Left lung (tissue), 10 donors: Measurements from ENCODE around the gene PTOV1. TPM values are rescaled to one million over a fixed set of nuclear protein-coding genes. Genes with fewer than 3 reads are reported as not detected.

Experiments
- ATAC-seq: fragments of 200-7000 bp; cut with Tn5 transposase; one replicate; pipeline ENCODE4 v1.9.1; 2020; ENCODE audit warnings: moderate library complexity
- DNase-seq, 4 donors: peaks; one replicate each; pipeline ENCODE4 v3.0.0-alpha.2; 2013 to 2020
- H3K27ac ChIP-seq, 2 donors: fragments of 200-600 bp; sonication (generic) in 1 of 2; one replicate each; pipeline versions ENCODE4 v1.5.0 to v1.8.0; 2020 to 2021
- H3K27me3 ChIP-seq, 2 donors: fragments of 200-600 bp; sonication (generic) in 1 of 2; one replicate each; pipeline versions ENCODE4 v1.5.0 to v1.8.0; 2020 to 2021
- H3K36me3 ChIP-seq, 2 donors: fragments of 200-600 bp; sonication (generic) in 1 of 2; one replicate each; pipeline versions ENCODE4 v1.5.0 to v1.8.0; 2020 to 2021
- H3K4me1 ChIP-seq, 2 donors: fragments of 200-600 bp; one replicate each; pipeline ENCODE4 v1.8.0; 2021
- H3K4me3 ChIP-seq, 2 donors: fragments of 200-600 bp; sonication (generic) in 1 of 2; one replicate each; pipeline versions ENCODE4 v1.5.0 to v1.8.0; 2020 to 2021; ENCODE audit warnings: mild to moderate bottlenecking in 1 of 2
- H3K9me3 ChIP-seq, 2 donors: fragments of 200-600 bp; sonication (generic) in 1 of 2; one replicate each; pipeline versions ENCODE4 v1.5.0 to v1.8.0; 2020 to 2021
- intact Hi-C, 2 donors: fragments of 100-400 bp; cut with DNase I; formaldehyde crosslinking; loops; one replicate each; pipeline versions ENCODE4 v1.11.2 to v1.14.2; 2022
- polyA plus RNA-seq, 6 donors: library from polyadenylated mRNA; unstranded; fragments of 120-200 nt; gene quantifications; one replicate each; pipeline ENCODE4 v1.2.1, GENCODE V29; 2013; ENCODE audit not compliant: insufficient read length in 6 of 6
- total RNA-seq, 2 donors: library from RNA; stranded (reverse); fragmentation: NEBNext Ultra II Directional; extraction: Animal tissue kit (Norgen Biotek cat#: 25700); gene quantifications; one replicate each; pipeline ENCODE4 v1.2.1, GENCODE V29; 2021
- TF ChIP-seq, protein P1 (sequence below), 2 donors: fragments of 200-600 bp; sonication (generic) in 1 of 2; IDR thresholded peaks; one replicate each; pipeline versions ENCODE4 v1.5.0 to v1.8.0; 2021; ENCODE audit warnings: antibody characterized with exemption in 2 of 2
- donor health status: DM: no; HTN: yes; CAD: no.
- donor health status: DM: no; HTN: no; CAD: no.

The PTOV1 gene
- total and polyA plus RNA-seq, 8 donors = 96.0 to 320 (median 275) TPM

DNA sequence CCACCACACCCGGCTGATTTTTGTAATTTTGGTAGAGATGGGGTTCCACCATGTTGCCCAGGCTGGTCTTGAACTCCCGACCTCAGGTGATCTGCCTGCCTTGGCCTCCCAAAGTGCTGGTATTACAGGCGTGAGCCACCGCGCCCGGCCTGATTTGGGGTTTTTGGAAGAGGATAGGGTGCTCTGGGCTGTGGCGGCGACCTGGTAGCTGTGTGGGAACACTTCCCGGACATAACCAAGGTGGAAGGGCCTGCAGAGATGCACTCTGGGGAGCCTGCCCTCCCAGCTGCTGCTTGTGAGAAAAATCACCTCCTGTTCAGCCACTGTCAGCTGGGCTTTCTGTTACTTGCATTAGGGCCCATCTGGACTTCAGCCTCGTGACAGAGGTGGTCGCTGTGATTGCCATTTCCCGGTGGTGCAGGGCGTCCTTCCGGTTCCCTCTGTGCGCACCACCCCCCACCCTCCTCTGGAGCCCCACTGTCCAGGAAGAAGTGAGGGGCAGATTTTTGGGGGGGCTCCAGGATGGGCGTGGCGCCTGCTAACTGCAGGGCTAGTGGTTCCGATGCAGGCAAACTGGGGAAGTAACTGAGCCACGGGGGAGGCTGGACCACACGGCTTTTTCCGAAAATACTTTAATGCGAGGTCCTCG, 38.2 kb downstream of the PTOV1 start:
- no peak overlapping the region for H3K27ac ChIP-seq
- no peak overlapping the region for H3K4me3 ChIP-seq
- ATAC-seq (no peak), DNase-seq (no peak)
- intact Hi-C loops = no loop called here
- TF ChIP-seq, protein P1, sequence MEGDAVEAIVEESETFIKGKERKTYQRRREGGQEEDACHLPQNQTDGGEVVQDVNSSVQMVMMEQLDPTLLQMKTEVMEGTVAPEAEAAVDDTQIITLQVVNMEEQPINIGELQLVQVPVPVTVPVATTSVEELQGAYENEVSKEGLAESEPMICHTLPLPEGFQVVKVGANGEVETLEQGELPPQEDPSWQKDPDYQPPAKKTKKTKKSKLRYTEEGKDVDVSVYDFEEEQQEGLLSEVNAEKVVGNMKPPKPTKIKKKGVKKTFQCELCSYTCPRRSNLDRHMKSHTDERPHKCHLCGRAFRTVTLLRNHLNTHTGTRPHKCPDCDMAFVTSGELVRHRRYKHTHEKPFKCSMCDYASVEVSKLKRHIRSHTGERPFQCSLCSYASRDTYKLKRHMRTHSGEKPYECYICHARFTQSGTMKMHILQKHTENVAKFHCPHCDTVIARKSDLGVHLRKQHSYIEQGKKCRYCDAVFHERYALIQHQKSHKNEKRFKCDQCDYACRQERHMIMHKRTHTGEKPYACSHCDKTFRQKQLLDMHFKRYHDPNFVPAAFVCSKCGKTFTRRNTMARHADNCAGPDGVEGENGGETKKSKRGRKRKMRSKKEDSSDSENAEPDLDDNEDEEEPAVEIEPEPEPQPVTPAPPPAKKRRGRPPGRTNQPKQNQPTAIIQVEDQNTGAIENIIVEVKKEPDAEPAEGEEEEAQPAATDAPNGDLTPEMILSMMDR (IDR thresholded peaks at IDR 0.05) = no peak
- H3K27me3 ChIP-seq = peaks cover 0 to 12% of the 10 kb centered on the region in 2 donors
- no peaks in the 10 kb centered on the region for H3K9me3 ChIP-seq
- peaks cover 0 to 12% of the 10 kb centered on the region in 2 donors for H3K4me1 ChIP-seq
- peaks cover 0 to 41% of the 10 kb centered on the region in 2 donors for H3K36me3 ChIP-seq

DNA sequence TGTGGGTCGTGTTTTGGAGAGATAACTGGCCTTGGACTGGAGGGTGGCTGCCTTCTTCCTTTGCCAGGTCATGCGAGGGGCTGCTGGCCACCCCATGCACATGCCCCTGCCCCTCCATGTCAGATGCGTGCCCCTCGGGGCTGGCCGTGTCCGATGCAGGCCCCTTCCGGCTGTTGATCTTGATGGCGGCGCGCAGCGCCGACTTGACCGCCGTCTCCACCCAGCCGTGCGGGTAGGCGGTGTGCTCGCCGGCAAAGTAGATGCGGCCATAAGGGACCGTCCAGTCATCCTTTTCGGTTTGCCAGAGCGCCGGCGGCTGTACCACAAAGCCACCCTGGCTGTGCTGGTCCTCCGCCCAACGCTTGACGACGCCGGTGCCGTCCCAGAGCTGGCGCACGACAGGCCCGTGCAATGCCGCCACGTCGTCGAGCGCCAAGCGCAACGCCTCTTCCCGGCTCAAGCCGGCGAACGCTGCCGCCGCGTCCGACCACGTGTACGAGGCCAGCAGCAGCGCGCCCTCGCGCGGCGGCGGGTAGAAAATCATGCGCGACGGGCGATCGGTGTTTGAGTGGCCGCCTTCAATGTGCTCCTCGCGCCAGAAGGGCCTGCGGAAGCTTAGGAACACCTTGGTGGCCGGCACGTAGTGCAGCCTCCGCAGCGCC, 38.9 kb downstream of the PTOV1 start:
- ATAC-seq (peak; percentile 86), DNase-seq (peak; percentile 54 to 95 (median 80))
- H3K4me1 ChIP-seq = peaks cover 0 to 12% of the 10 kb centered on the region in 2 donors
- no peak overlapping the region for H3K27ac ChIP-seq
- TF ChIP-seq, protein P1 (IDR thresholded peaks at IDR 0.05) = peak; percentile 66 to 75
- no peaks in the 10 kb centered on the region for H3K9me3 ChIP-seq
- peaks cover 0 to 34% of the 10 kb centered on the region in 2 donors for H3K36me3 ChIP-seq
- intact Hi-C loops = no loop called here
- H3K27me3 ChIP-seq = peaks cover 0 to 12% of the 10 kb centered on the region in 2 donors
- H3K4me3 ChIP-seq = peak overlapping the region; percentile 11 to 36

DNA sequence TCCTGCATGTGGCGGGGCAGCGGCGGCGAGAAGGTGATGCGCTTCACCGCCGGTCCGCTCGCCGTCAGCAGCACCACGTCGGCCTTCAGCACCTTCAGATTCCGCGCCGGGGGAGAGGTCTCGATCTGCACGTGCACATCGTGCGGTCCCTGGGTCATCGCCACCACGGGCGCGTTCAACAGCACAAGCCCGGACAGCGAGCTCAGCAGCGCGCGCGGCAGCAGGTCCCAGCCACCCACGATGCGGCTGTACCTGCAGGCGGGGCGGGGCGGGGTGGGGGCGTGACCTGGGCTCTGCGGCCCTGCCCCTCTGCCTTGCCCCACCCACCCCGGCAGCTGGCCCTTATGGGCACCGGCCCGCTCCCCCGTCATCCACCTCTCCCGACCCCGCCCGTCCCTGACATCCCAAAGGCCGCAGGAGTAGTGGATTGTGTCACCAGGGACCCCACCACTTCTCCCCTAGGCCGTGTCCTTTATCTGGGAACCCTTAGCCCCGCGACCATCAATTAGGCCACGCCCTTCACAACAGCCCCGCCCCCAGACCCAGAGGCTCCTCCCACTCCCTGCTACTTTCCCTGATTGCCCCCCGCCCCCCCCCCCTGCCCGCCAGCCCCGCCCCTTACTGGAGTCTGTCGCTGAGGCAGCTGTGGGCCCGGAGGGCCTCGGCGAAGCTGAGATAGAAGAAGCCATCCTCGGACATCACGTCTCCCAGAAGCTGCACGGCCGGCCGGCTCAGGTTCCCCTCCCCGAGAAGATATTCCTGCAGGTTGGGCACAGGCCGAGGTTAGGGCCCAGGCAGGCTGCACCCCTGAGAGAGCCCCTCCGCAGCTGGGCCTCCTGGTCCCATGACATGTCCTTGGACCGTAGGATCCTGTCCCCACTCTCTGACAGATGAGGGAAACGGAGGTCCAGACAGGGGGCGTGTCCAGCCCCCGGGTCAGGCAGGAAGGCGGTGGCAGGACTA, 39.7 kb downstream of the PTOV1 start:
- TF ChIP-seq, protein P1 (IDR thresholded peaks at IDR 0.05) = peak in 1 of 2 donors; percentile 3
- Histone ChIP-seq H3K27me3 (peaks cover 0 to 12% of the 10 kb centered on the region in 2 donors), H3K4me3 (peak overlapping the region; percentile 11 to 36), H3K27ac (no peak overlapping the region), H3K4me1 (peaks cover 0 to 12% of the 10 kb centered on the region in 2 donors), H3K9me3 (no peaks in the 10 kb centered on the region), H3K36me3 (peaks cover 0 to 26% of the 10 kb centered on the region in 2 donors)
- peak; percentile 83 for ATAC-seq
- DNase-seq = peak in 1 of 4 donors; percentile 84
- intact Hi-C loops = no loop called here

DNA sequence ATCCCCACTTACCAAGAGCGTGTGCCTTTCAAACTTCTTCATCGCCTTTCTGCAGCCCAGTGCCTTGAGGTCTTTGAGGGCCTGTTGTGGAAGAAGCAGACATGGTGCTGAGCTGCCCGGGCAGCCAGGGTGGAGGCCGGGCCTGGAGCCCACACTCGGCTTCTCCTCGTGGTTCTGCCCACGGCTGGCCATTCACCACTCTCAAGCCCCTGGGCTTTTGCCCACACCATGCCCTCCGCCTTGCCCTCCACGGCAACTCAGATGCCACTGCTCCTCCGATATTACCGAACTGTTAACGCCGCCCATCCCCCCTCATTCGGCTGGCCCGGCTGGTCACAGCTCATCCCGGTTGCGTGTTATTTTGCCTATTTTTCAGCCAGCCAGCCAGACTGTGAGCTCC, 40.4 kb downstream of the PTOV1 start:
- peak in 1 of 4 donors; percentile 66 for DNase-seq
- intact Hi-C loops = no loop called here
- TF ChIP-seq, protein P1 (IDR thresholded peaks at IDR 0.05) = no peak

More for the DNA sequence above, 40.4 kb downstream of the PTOV1 start:
- no peaks in the 10 kb centered on the region for H3K9me3 ChIP-seq
- H3K36me3 ChIP-seq = peaks cover 0 to 19% of the 10 kb centered on the region in 2 donors
- H3K27me3 ChIP-seq = peaks cover 0 to 12% of the 10 kb centered on the region in 2 donors
- no peak overlapping the region for H3K4me3 ChIP-seq
- peaks cover 0 to 19% of the 10 kb centered on the region in 2 donors for H3K4me1 ChIP-seq
- no peak for ATAC-seq
- no peak overlapping the region for H3K27ac ChIP-seq
